Neural cell (in vitro differentiated cells): ENCODE measurements around the gene ZNF628.

Experiments used
- MXI1 ChIP-seq: fragments of 450-650 bp; conservative IDR thresholded peaks from 2 replicates; pipeline ENCODE4 v1.6.1; 2014; ENCODE audit warnings: antibody characterized with exemption, mild to moderate bottlenecking; ENCODE audit not compliant: poor library complexity, severe bottlenecking
- POLR2AphosphoS5 ChIP-seq: IDR thresholded peaks from 2 replicates; pipeline ENCODE4 v1.6.1; 2012
- SMC3 ChIP-seq: fragments of 450-650 bp; conservative IDR thresholded peaks from 2 replicates; pipeline ENCODE4 v1.6.1; 2014; ENCODE audit warnings: antibody characterized with exemption, mild to moderate bottlenecking, moderate library complexity; ENCODE audit not compliant: poor library complexity
- TF ChIP-seq, protein P1 (sequence below): fragments of 450-650 bp; IDR thresholded peaks from 2 replicates; pipeline ENCODE4 v1.5.1; 2014; ENCODE audit warnings: antibody characterized with exemption, mild to moderate bottlenecking, moderate library complexity; ENCODE audit not compliant: poor library complexity, severe bottlenecking
- TF ChIP-seq, protein P2 (sequence below): IDR thresholded peaks from 2 replicates; pipeline ENCODE4 v1.6.1; 2012; ENCODE audit warnings: borderline replicate concordance

- TF ChIP-seq, protein P1, sequence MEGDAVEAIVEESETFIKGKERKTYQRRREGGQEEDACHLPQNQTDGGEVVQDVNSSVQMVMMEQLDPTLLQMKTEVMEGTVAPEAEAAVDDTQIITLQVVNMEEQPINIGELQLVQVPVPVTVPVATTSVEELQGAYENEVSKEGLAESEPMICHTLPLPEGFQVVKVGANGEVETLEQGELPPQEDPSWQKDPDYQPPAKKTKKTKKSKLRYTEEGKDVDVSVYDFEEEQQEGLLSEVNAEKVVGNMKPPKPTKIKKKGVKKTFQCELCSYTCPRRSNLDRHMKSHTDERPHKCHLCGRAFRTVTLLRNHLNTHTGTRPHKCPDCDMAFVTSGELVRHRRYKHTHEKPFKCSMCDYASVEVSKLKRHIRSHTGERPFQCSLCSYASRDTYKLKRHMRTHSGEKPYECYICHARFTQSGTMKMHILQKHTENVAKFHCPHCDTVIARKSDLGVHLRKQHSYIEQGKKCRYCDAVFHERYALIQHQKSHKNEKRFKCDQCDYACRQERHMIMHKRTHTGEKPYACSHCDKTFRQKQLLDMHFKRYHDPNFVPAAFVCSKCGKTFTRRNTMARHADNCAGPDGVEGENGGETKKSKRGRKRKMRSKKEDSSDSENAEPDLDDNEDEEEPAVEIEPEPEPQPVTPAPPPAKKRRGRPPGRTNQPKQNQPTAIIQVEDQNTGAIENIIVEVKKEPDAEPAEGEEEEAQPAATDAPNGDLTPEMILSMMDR, result no peak
- TF ChIP-seq, protein P2, sequence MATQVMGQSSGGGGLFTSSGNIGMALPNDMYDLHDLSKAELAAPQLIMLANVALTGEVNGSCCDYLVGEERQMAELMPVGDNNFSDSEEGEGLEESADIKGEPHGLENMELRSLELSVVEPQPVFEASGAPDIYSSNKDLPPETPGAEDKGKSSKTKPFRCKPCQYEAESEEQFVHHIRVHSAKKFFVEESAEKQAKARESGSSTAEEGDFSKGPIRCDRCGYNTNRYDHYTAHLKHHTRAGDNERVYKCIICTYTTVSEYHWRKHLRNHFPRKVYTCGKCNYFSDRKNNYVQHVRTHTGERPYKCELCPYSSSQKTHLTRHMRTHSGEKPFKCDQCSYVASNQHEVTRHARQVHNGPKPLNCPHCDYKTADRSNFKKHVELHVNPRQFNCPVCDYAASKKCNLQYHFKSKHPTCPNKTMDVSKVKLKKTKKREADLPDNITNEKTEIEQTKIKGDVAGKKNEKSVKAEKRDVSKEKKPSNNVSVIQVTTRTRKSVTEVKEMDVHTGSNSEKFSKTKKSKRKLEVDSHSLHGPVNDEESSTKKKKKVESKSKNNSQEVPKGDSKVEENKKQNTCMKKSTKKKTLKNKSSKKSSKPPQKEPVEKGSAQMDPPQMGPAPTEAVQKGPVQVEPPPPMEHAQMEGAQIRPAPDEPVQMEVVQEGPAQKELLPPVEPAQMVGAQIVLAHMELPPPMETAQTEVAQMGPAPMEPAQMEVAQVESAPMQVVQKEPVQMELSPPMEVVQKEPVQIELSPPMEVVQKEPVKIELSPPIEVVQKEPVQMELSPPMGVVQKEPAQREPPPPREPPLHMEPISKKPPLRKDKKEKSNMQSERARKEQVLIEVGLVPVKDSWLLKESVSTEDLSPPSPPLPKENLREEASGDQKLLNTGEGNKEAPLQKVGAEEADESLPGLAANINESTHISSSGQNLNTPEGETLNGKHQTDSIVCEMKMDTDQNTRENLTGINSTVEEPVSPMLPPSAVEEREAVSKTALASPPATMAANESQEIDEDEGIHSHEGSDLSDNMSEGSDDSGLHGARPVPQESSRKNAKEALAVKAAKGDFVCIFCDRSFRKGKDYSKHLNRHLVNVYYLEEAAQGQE, result no peak
- TF ChIP-seq MXI1, result no peak
- TF ChIP-seq SMC3, result no peak
- no peak for TF ChIP-seq POLR2AphosphoS5
These were observed 4.9 kb downstream of the ZNF628 start for GRCh38 chr19:55481148-55481793.
